Lower lobe of right lung (tissue), 2 donors: ENCODE results near the gene SRL. TPM values are rescaled to one million over a fixed set of nuclear protein-coding genes. Genes with fewer than 3 reads are reported as not detected.

Source experiments
- ATAC-seq, 2 donors: fragments of 200-7000 bp; cut with Tn5 transposase; one replicate each; pipeline ENCODE4 v1.9.1; 2020 to 2022; ENCODE audit warnings: mild to moderate bottlenecking in 2 of 2, moderate library complexity in 2 of 2
- DNase-seq: peaks from one replicate; pipeline ENCODE4 v3.0.0-alpha.2; 2020
- H3K27ac ChIP-seq: fragments of 200-600 bp; one replicate; pipeline ENCODE4 v1.8.0; 2022
- H3K27me3 ChIP-seq: fragments of 200-600 bp; one replicate; pipeline ENCODE4 v1.8.0; 2022; ENCODE audit warnings: low read depth
- H3K36me3 ChIP-seq: fragments of 200-600 bp; one replicate; pipeline ENCODE4 v1.8.0; 2022; ENCODE audit warnings: mild to moderate bottlenecking
- H3K4me1 ChIP-seq: fragments of 200-600 bp; one replicate; pipeline ENCODE4 v1.8.0; 2022
- H3K4me3 ChIP-seq: fragments of 200-600 bp; one replicate; pipeline ENCODE4 v1.8.0; 2022; ENCODE audit warnings: mild to moderate bottlenecking
- H3K9me3 ChIP-seq: fragments of 200-600 bp; one replicate; pipeline ENCODE4 v1.8.0; 2022
- CTCF ChIP-seq: fragments of 200-600 bp; IDR thresholded peaks from one replicate; pipeline ENCODE4 v1.8.0; 2022; ENCODE audit warnings: antibody characterized with exemption, mild to moderate bottlenecking
- intact Hi-C: fragments of 100-400 bp; cut with DNase I; formaldehyde crosslinking; loops from one replicate; pipeline ENCODE4 v1.11.0; 2022
- total RNA-seq: library from RNA; stranded (reverse); fragmentation: NEBNext Ultra II Directional; extraction: Animal tissue kit (Norgen Biotek cat#: 25700); gene quantifications from one replicate; pipeline ENCODE4 v1.2.1, GENCODE V29; 2021
- donor health status: DM: no; HTN: yes; CAD: no; lungs with severe emphysema.

SRL gene
- total RNA-seq, 1 donor from 2014 or later: 1.4 TPM

- Histone ChIP-seq H3K36me3 (no peaks in the 10 kb centered on the region), H3K27ac (no peak overlapping the region), H3K4me1 (no peaks in the 10 kb centered on the region), H3K9me3 (no peaks in the 10 kb centered on the region), H3K27me3 (no peaks in the 10 kb centered on the region), H3K4me3 (no peak overlapping the region)
- intact Hi-C loops: no loop called here
- DNase-seq: no peak
- no peak for TF ChIP-seq CTCF
- ATAC-seq: no peak
Observed at GRCh38 chr16:4208341-4208751, 33.5 kb downstream of the SRL start.

DNA sequence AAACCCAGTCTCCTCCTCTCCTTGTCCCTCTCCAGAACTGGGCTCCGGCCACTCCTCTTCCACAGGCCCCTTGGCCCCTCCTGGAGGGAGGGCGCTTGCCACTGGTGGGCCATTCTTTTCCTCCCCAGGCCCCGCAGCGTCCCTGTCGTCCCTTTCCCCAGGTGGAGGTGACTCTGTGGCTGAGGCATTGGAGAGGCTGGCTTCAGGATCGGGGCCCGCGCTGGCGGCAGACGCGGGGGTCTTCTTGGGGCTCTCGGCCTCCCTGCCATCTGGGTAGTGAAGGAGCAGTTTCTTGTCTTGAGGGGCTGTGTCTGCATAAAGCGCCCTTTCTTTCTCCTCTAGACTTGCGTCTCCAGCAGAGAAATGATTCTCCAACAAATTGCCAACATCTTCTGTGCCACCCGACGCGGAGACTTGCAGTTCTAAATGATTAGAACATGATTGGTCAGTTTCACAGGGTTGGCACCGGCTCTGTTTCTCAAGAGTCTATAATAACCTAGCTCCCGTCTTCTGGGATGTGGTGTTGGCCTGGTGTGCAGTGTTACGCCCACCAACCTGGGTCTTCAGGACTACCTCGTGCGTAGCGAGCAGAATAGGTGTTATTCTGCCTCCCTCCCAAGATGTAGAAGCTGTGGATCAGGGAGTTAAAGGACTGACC, 34.1 kb downstream of the SRL start:
- Histone ChIP-seq H3K27ac (no peak overlapping the region), H3K9me3 (no peaks in the 10 kb centered on the region), H3K4me3 (no peak overlapping the region), H3K36me3 (no peaks in the 10 kb centered on the region), H3K4me1 (no peaks in the 10 kb centered on the region), H3K27me3 (no peaks in the 10 kb centered on the region)
- no peak for TF ChIP-seq CTCF
- intact Hi-C loops: no loop called here
- DNase-seq (no peak), ATAC-seq (peak in 1 of 2 donors; percentile 8)

DNA sequence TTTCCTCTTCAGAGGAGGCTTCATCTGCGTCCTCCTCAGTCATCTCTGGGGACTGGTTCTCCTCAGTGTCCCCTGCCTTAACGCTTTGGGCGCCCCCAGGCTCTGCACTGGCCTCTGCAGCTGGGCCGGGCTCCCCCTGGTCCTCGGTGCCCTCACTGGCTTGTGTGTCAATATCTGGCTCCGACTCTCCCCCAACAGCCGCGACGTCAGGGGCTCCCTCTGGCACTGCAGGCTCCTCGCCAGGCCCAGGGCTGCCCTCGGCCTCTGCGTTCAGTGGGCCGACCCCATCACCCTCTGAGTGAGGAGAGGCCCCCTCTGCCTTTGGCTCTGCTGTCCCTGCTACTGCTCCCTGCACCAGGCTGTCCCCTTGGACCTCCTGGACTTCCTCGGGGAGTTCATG, 34.7 kb downstream of the SRL start:
- no peak for TF ChIP-seq CTCF
- H3K27ac ChIP-seq: no peak overlapping the region
- ATAC-seq (no peak), DNase-seq (no peak)
- H3K36me3 ChIP-seq: no peaks in the 10 kb centered on the region
- H3K27me3 ChIP-seq: no peaks in the 10 kb centered on the region
- no peaks in the 10 kb centered on the region for H3K4me1 ChIP-seq
- H3K9me3 ChIP-seq: no peaks in the 10 kb centered on the region
- intact Hi-C loops: no loop called here
- H3K4me3 ChIP-seq: no peak overlapping the region

GRCh38 chr16:4206680-4207079, 35.2 kb downstream of the SRL start:
- Histone ChIP-seq H3K9me3 (no peaks in the 10 kb centered on the region), H3K4me3 (no peak overlapping the region), H3K27me3 (no peaks in the 10 kb centered on the region), H3K4me1 (no peaks in the 10 kb centered on the region), H3K27ac (no peak overlapping the region), H3K36me3 (no peaks in the 10 kb centered on the region)
- intact Hi-C loops: no loop called here
- no peak for TF ChIP-seq CTCF
- DNase-seq (no peak), ATAC-seq (no peak)

GRCh38 chr16:4205971-4206370, 35.9 kb downstream of the SRL start:
- H3K27me3 ChIP-seq: no peaks in the 10 kb centered on the region
- no peak for DNase-seq
- no peaks in the 10 kb centered on the region for H3K9me3 ChIP-seq
- no peak overlapping the region for H3K27ac ChIP-seq
- no peaks in the 10 kb centered on the region for H3K36me3 ChIP-seq
- intact Hi-C loops: no loop called here
- H3K4me3 ChIP-seq: no peak overlapping the region
- TF ChIP-seq CTCF: no peak
- no peaks in the 10 kb centered on the region for H3K4me1 ChIP-seq
- no peak for ATAC-seq
